SU-DHL-6 (cell line): Measurements from ENCODE around the gene PRICKLE2.

Experiments
- EZH2phosphoT487 ChIP-seq: fragments of 200-600 bp; sonication (generic), shearing (Covaris generic); conservative IDR thresholded peaks from 2 replicates; pipeline ENCODE4 v1.6.1; 2018; ENCODE audit warnings: mild to moderate bottlenecking, antibody characterized with exemption, low read length, moderate library complexity, mixed read lengths
- TF ChIP-seq, protein P1 (sequence below): fragments of 200-600 bp; sonication (generic); IDR thresholded peaks from one replicate; pipeline ENCODE4 v1.5.1; 2017; ENCODE audit warnings: antibody characterized with exemption, mild to moderate bottlenecking, low read length, moderate library complexity; ENCODE audit not compliant: insufficient read depth, poor library complexity, severe bottlenecking

DNA sequence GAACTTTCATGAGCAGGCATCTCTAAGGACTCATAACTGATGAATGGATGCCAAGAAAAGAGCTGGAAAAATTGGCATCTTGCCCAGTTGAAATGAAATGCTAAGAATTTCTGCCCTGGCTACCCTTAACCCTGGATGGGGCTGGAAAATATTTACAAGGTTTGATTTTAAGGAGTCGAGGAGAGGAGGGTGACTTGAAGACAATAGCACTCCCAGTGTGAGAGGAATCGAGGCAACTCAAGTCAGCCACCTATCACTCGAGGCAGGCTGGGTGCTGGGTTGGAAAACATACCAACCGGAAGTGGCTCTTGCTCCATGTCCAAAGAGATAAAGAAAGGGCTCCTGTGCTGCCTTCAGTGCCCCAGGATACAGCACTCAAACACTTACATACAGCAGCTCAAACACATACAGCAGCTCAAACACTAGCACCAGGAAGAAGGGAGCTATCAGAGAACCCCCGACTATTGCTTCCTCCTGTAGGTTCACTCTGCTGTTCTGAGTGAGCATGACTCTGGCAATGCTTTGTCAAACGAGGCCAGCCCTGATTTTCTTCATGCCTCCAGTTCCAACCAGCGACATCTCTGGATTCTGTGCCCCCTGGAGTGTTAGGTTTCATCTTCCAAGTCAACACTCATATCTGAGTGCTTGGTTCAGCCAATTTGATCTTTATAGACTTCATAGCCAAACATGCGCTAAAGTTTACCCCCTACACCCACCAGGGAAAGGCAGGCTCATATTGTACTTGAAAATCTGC, 4.9 kb downstream of the PRICKLE2 start:
- TF ChIP-seq EZH2phosphoT487, result no peak
- TF ChIP-seq, protein P1, sequence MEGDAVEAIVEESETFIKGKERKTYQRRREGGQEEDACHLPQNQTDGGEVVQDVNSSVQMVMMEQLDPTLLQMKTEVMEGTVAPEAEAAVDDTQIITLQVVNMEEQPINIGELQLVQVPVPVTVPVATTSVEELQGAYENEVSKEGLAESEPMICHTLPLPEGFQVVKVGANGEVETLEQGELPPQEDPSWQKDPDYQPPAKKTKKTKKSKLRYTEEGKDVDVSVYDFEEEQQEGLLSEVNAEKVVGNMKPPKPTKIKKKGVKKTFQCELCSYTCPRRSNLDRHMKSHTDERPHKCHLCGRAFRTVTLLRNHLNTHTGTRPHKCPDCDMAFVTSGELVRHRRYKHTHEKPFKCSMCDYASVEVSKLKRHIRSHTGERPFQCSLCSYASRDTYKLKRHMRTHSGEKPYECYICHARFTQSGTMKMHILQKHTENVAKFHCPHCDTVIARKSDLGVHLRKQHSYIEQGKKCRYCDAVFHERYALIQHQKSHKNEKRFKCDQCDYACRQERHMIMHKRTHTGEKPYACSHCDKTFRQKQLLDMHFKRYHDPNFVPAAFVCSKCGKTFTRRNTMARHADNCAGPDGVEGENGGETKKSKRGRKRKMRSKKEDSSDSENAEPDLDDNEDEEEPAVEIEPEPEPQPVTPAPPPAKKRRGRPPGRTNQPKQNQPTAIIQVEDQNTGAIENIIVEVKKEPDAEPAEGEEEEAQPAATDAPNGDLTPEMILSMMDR, result no peak
